ENCODE measurements around the gene CDK5RAP2.

- TF ChIP-seq GATA2 (IDR thresholded peaks at IDR 0.05; ENCODE audit: low read depth, low read length) (no peak), GATA3 (IDR thresholded peaks at IDR 0.05; ENCODE audit: low read depth, low read length) (no peak)
Observed at GRCh38 chr9:120421977-120422376, 158.0 kb downstream of the CDK5RAP2 start.

All from SH-SY5Y (cell line).